CD14-positive monocyte (primary cell): Measurements from ENCODE around the gene IGFBP4. TPM values are rescaled to one million over a fixed set of nuclear protein-coding genes. Genes with fewer than 3 reads are reported as not detected.

Source experiments
- DNase-seq, 3 donors: peaks; one replicate each; pipeline ENCODE4 v3.0.0-alpha.2; 2011 to 2022
- H2AFZ ChIP-seq: 2 replicates; pipeline ENCODE4 v1.6.0; 2012; ENCODE audit warnings: mild to moderate bottlenecking, low read depth, low read length, inconsistent platforms; ENCODE audit not compliant: insufficient read depth, poor library complexity, severe bottlenecking
- H3K27ac ChIP-seq, 2 donors: 1 replicate in 1 of 2; 2 replicates in 1 of 2; pipeline ENCODE4 v1.5.1; 2012 to 2013; ENCODE audit warnings: low read length in 2 of 2, control low read depth in 1 of 2, inconsistent platforms in 1 of 2, low read depth in 1 of 2, mild to moderate bottlenecking in 1 of 2
- H3K27me3 ChIP-seq, 2 donors: one replicate each; pipeline versions ENCODE4 v1.6.0 to v1.6.1; 2011 to 2013; ENCODE audit warnings: low read length in 2 of 2; ENCODE audit not compliant: control insufficient read depth in 2 of 2, insufficient read depth in 2 of 2
- H3K36me3 ChIP-seq, 2 donors: replicated peaks in 1 of 2; 1 replicate in 1 of 2; 2 replicates in 1 of 2; pipeline versions ENCODE4 v1.5.1 to v1.6.1; 2012 to 2013; ENCODE audit warnings: low read length in 2 of 2, control low read depth in 1 of 2, inconsistent platforms in 1 of 2, mild to moderate bottlenecking in 1 of 2; ENCODE audit not compliant: insufficient read depth in 2 of 2, control insufficient read depth in 1 of 2
- H3K4me1 ChIP-seq, 2 donors: 1 replicate in 1 of 2; 2 replicates in 1 of 2; pipeline versions ENCODE4 v1.5.1 to v1.6.1; 2012 to 2013; ENCODE audit warnings: low read length in 2 of 2, control low read depth in 1 of 2, inconsistent platforms in 1 of 2, mild to moderate bottlenecking in 1 of 2, moderate library complexity in 1 of 2; ENCODE audit not compliant: insufficient read depth in 2 of 2, control insufficient read depth in 1 of 2
- H3K4me2 ChIP-seq: replicated peaks from 2 replicates; pipeline ENCODE3; 2012; ENCODE audit warnings: low read length, moderate library complexity, mild to moderate bottlenecking; ENCODE audit not compliant: poor library complexity, severe bottlenecking; ENCODE audit errors: extremely low read depth
- H3K4me3 ChIP-seq, 3 experiments: fragments of 200-600 bp in 1 of 3; sonication (generic) in 1 of 3; replicated peaks in 1 of 3; 1 replicate in 2 of 3; 2 replicates in 1 of 3; pipeline ENCODE4 v1.5.1; 2011 to 2013; ENCODE audit warnings: low read length in 3 of 3, mild to moderate bottlenecking in 3 of 3, control low read depth in 2 of 3, low read depth in 2 of 3, inconsistent platforms in 1 of 3, moderate library complexity in 1 of 3
- H3K79me2 ChIP-seq: 2 replicates; pipeline ENCODE4 v1.6.0; 2012; ENCODE audit warnings: mild to moderate bottlenecking, control low read depth, inconsistent platforms, low read length, moderate library complexity; ENCODE audit not compliant: insufficient read depth
- H3K9ac ChIP-seq: 2 replicates; pipeline ENCODE4 v1.6.0; 2017; ENCODE audit warnings: low read length, mild to moderate bottlenecking; ENCODE audit not compliant: insufficient read depth, poor library complexity, severe bottlenecking
- H3K9me3 ChIP-seq, 2 donors: replicated peaks in 1 of 2; 1 replicate in 1 of 2; 2 replicates in 1 of 2; pipeline versions ENCODE4 v1.5.1 to v1.6.1; 2012 to 2013; ENCODE audit warnings: low read length in 2 of 2, control low read depth in 1 of 2; ENCODE audit not compliant: control insufficient read depth in 1 of 2, insufficient read depth in 1 of 2
- H4K20me1 ChIP-seq: 2 replicates; pipeline ENCODE4 v1.6.0; 2012; ENCODE audit warnings: mild to moderate bottlenecking, low read length, control low read depth, moderate library complexity; ENCODE audit not compliant: insufficient read depth
- H3K27ac Mint-ChIP-seq, 7 donors: one replicate each; pipeline ENCODE4 v1.8.0; 2020; ENCODE audit warnings: mild to moderate bottlenecking in 7 of 7, mixed read lengths in 7 of 7, moderate library complexity in 6 of 7, inconsistent platforms in 2 of 7
- H3K27me3 Mint-ChIP-seq, 3 donors: one replicate each; pipeline ENCODE4 v1.8.0; 2021 to 2022; ENCODE audit warnings: low read depth in 3 of 3, mild to moderate bottlenecking in 3 of 3, mixed read lengths in 3 of 3, moderate library complexity in 3 of 3, inconsistent platforms in 1 of 3
- H3K36me3 Mint-ChIP-seq, 2 donors: one replicate each; pipeline ENCODE4 v1.8.0; 2020; ENCODE audit warnings: mixed read lengths in 2 of 2, inconsistent platforms in 1 of 2, mild to moderate bottlenecking in 1 of 2
- H3K4me1 Mint-ChIP-seq: one replicate; pipeline ENCODE4 v1.8.0; 2020; ENCODE audit warnings: mild to moderate bottlenecking, mixed read lengths
- H3K4me3 Mint-ChIP-seq, 2 donors: one replicate each; pipeline ENCODE4 v1.8.0; 2020; ENCODE audit warnings: mild to moderate bottlenecking in 2 of 2, mixed read lengths in 2 of 2, moderate library complexity in 1 of 2
- H3K9me3 Mint-ChIP-seq, 7 donors: one replicate each; pipeline ENCODE4 v1.8.0; 2020 to 2022; ENCODE audit warnings: mixed read lengths in 7 of 7, mild to moderate bottlenecking in 6 of 7, moderate library complexity in 6 of 7, inconsistent platforms in 2 of 7
- CTCF ChIP-seq: fragments of 200-600 bp; IDR thresholded peaks from one replicate; pipeline ENCODE4 v1.8.0; 2022; ENCODE audit warnings: antibody characterized with exemption, mild to moderate bottlenecking
- WGBS: methylation state at CpG from one replicate; pipeline ENCODE4 v1.1.5; 2013; ENCODE audit warnings: missing lambda C conversion rate; ENCODE audit not compliant: insufficient coverage; 5-methylcytosine and 5-hydroxymethylcytosine counted together
- intact Hi-C, 2 donors: fragments of 100-400 bp; cut with micrococcal nuclease; formaldehyde crosslinking; loops; one replicate each; pipeline versions ENCODE4 v1.15.0 to v1.15.1; 2023
- polyA plus RNA-seq, 3 donors: library from polyadenylated mRNA; depleted of rRNA in 1 of 3; unstranded in 2 of 3; stranded (reverse) in 1 of 3; fragments of 300-500 nt in 2 of 3; fragments of >200 nt in 1 of 3; fragmentation: Illumina TruSeq in 2 of 3; gene quantifications; 1 replicate in 2 of 3; 2 replicates in 1 of 3; pipeline ENCODE4 v1.2.3, GENCODE V29; 2012 to 2021

The IGFBP4 gene
- polyA plus RNA-seq, 3 donors, result 0.04 to 0.15 TPM; not detected in 1

GRCh38 chr17:40445751-40446468 is 2.7 kb downstream of the IGFBP4 start:
- WGBS, result 60% methylated on average over 1 of the region's 11 CpGs
- Histone ChIP-seq H3K4me1 (peaks cover 32 to 45% of the 10 kb centered on the region in 2 donors), H3K36me3 (no peaks in the 10 kb centered on the region), H3K4me2 (peak overlapping the region; percentile 73), H3K9ac (no peak overlapping the region), H3K4me3 (no peak overlapping the region), H3K79me2 (no peaks in the 10 kb centered on the region), H2AFZ (no peak overlapping the region), H3K27me3 (peaks cover 0 to 22% of the 10 kb centered on the region in 2 donors), H3K9me3 (no peaks in the 10 kb centered on the region), H3K27ac (no peak overlapping the region), H4K20me1 (no peaks in the 10 kb centered on the region)
- peak overlapping the region in 1 of 2 donors; percentile 85 for H3K4me3 Mint-ChIP-seq
- no peaks in the 10 kb centered on the region for H3K9me3 Mint-ChIP-seq
- TF ChIP-seq CTCF, result no peak
- peaks cover 39% of the 10 kb centered on the region for H3K4me1 Mint-ChIP-seq
- peaks cover 0 to 2% of the 10 kb centered on the region in 2 donors for H3K36me3 Mint-ChIP-seq
- H3K27me3 Mint-ChIP-seq, result peaks cover 31 to 61% (median 36%) of the 10 kb centered on the region in 3 donors
- DNase-seq, result no peak
- intact Hi-C loops, result no loop called here
- H3K27ac Mint-ChIP-seq, result peak overlapping the region in 1 of 7 donors; percentile 38

- no peaks in the 10 kb centered on the region for H3K79me2 ChIP-seq
Measured at GRCh38 chr17:40447148-40447644, 3.9 kb downstream of the IGFBP4 start.

More at GRCh38 chr17:40447148-40447644, 3.9 kb downstream of the IGFBP4 start:
- Histone ChIP-seq H3K4me2 (no peak overlapping the region), H3K27ac (no peak overlapping the region), H3K9ac (no peak overlapping the region), H2AFZ (no peak overlapping the region), H3K36me3 (no peaks in the 10 kb centered on the region), H3K9me3 (no peaks in the 10 kb centered on the region), H4K20me1 (no peaks in the 10 kb centered on the region), H3K4me1 (peaks cover 32 to 45% of the 10 kb centered on the region in 2 donors), H3K27me3 (peaks cover 0 to 24% of the 10 kb centered on the region in 2 donors), H3K4me3 (no peak overlapping the region)
- no peak overlapping the region for H3K4me3 Mint-ChIP-seq
- peaks cover 0 to 2% of the 10 kb centered on the region in 2 donors for H3K36me3 Mint-ChIP-seq
- WGBS, result 100% methylated on average over 3 of the region's 8 CpGs
- intact Hi-C loops, result no loop called here
- no peaks in the 10 kb centered on the region for H3K9me3 Mint-ChIP-seq
- peaks cover 39% of the 10 kb centered on the region for H3K4me1 Mint-ChIP-seq
- no peak for TF ChIP-seq CTCF
- H3K27me3 Mint-ChIP-seq, result peaks cover 28 to 53% (median 31%) of the 10 kb centered on the region in 3 donors
- no peak for DNase-seq
- H3K27ac Mint-ChIP-seq, result no peak overlapping the region
